ENCODE data around the gene C1GALT1.
"Not testable (repeated sequence)": the region's sequence is repeated elsewhere in the genome, so short reads cannot be mapped to it uniquely, and the experiment has no call there.

Gene C1GALT1

GRCh38 chr7:7182156-7183060 is at the start of gene C1GALT1:
TSS of gene C1GALT1 (plus strand) at chr7:7182544. CDS start at chr7:7234320, 51,776 bp downstream.
- peaks cover 19% of the 10 kb centered on the region for H3K36me3 ChIP-seq (ENCODE audit: insufficient read depth, low read depth, low read length)
- peaks cover 18% of the 10 kb centered on the region; the same call in 1 of the 2 replicates for H3K4me1 ChIP-seq (ENCODE audit: insufficient read depth, low read length)
- no peaks in the 10 kb centered on the region for H3K9me3 ChIP-seq (ENCODE audit: insufficient read depth, low read depth, low read length)
- H3K27ac ChIP-seq (ENCODE audit: low read length), result peak within 1 kb of the TSS; percentile 90
- H3K9ac ChIP-seq (ENCODE audit: low read depth, low read length), result peak within 1 kb of the TSS; percentile 94
- no peaks in the 10 kb centered on the region for H3K27me3 ChIP-seq (ENCODE audit: insufficient read depth, low read length)
- peak within 1 kb of the TSS; percentile 94 for H3K4me3 ChIP-seq (ENCODE audit: low read length)

DNA sequence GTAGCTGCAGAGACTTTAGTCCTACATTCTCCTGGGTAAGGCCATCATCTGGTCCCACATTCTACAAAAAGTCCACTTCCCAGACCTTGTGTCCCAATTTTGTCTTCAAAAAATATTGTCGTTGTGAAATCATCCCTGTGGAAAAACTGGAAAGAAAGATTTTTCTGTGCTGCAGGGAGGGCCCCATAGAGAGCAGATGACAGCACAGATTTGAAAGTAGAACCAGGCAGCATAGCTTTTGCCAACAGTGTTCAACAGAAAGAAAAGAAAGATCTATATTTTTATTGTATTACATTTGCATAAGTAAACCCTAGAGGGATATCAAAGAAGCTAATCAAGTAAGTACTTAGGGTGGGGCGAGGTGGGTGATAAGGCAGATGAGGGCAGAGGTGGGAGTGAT is 48.3 kb upstream of the C1GALT1 start:
- peaks cover 10% of the 10 kb centered on the region for H3K4me1 ChIP-seq (ENCODE audit: insufficient read depth, low read length)
- H3K9me3 ChIP-seq (ENCODE audit: insufficient read depth, low read depth, low read length), result no peaks in the 10 kb centered on the region
- no peak overlapping the region for H3K9ac ChIP-seq (ENCODE audit: low read depth, low read length)
- H3K4me3 ChIP-seq (ENCODE audit: low read length), result no peak overlapping the region
- H3K27ac ChIP-seq (ENCODE audit: low read length), result no peak overlapping the region
- no peaks in the 10 kb centered on the region for H3K27me3 ChIP-seq (ENCODE audit: insufficient read depth, low read length)
- no peaks in the 10 kb centered on the region for H3K36me3 ChIP-seq (ENCODE audit: insufficient read depth, low read depth, low read length)

DNA sequence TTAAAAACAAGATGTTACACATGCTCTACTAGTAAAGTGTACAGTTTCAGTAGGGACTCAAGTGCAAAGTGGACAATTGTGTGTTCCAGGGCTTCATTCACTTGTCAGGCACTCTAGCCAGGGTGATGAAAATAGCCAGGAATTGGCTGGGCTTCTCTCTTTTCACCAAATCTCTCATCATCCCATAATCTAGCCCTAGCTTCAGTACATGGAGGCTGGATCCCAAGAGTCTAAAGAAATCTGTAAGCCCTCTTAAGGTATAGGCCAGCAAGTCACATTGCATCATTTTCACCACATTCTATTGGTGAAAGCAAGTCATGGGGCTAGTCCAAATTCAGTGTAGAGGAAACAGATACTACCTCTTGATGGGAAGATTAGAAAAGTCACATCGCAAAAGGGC is 47.3 kb upstream of the C1GALT1 start:
- Histone ChIP-seq H3K4me3 (ENCODE audit: low read length) (no peak overlapping the region), H3K9me3 (ENCODE audit: insufficient read depth, low read depth, low read length) (no peaks in the 10 kb centered on the region), H3K4me1 (ENCODE audit: insufficient read depth, low read length) (peaks cover 10% of the 10 kb centered on the region), H3K27me3 (ENCODE audit: insufficient read depth, low read length) (no peaks in the 10 kb centered on the region), H3K36me3 (ENCODE audit: insufficient read depth, low read depth, low read length) (no peaks in the 10 kb centered on the region), H3K27ac (ENCODE audit: low read length) (no peak overlapping the region), H3K9ac (ENCODE audit: low read depth, low read length) (no peak overlapping the region)

DNA sequence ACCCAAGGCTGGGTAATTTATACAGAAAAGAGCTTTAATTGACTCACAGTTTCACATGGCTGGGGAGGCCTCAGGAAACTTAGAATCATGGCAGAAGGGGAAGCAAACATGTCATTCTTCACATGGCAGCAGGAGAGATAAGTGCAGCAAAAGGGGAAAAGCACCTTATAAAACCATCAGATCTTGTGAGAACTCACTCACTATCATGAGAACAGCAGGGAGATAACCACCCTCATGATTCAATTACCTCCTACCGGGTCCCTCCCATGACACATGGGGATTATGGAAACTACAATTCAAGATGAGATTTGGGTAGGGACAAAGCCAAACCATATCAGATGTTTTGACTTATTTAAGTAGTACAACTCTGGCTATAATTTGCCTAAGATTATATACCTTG is 46.4 kb upstream of the C1GALT1 start:
- not testable (repeated sequence) for H3K9me3 ChIP-seq (ENCODE audit: insufficient read depth, low read depth, low read length); H3K4me1 ChIP-seq (ENCODE audit: insufficient read depth, low read length); H3K4me3 ChIP-seq (ENCODE audit: low read length); H3K27me3 ChIP-seq (ENCODE audit: insufficient read depth, low read length); H3K36me3 ChIP-seq (ENCODE audit: insufficient read depth, low read depth, low read length); H3K27ac ChIP-seq (ENCODE audit: low read length); H3K9ac ChIP-seq (ENCODE audit: low read depth, low read length)

DNA sequence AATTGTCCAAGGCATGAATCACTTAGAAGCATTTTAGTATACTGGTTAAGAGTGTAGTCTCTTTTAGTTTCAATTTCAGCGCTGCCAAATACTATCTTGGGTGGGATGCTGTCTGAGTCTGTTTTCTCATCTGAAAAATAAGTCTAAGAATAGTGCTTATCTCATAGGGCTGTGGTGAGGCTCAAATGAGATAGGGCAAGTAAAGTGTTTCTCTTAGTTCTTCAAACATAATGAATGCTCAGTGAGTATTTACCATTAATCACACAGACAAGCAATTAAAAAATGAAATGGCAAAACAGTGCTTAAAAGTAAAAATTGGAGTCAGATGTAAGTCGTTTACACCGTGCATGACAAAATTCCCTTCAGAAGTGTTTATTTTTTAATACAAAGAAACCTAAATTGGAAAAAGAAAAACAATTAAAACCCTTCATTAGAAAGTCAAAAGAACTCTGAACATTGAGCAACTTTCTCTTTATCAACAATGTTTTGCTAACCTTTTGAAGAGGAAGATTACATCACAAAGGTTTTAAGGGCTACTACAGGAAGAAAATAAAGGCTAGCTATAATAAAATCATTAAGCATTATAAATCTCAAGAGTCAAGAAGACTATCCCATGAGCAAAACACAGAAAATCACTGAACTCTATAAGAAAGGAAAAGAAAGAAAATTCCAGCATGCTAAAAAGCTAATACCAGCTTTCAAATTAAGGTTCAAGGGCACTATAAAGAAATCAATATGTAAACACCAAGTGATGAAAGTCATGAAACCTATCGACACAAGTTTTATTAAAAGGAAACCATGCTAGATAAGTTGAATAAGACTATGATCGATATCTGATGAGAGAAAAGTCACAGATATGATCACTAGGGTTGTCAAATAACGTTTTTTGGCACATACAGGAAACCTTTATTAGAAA is 45.6 kb upstream of the C1GALT1 start:
- Histone ChIP-seq H3K4me3 (ENCODE audit: low read length) (peak overlapping the region; percentile 2), H3K36me3 (ENCODE audit: insufficient read depth, low read depth, low read length) (no peaks in the 10 kb centered on the region), H3K4me1 (ENCODE audit: insufficient read depth, low read length) (peaks cover 2% of the 10 kb centered on the region; the same call in 1 of the 2 replicates), H3K9me3 (ENCODE audit: insufficient read depth, low read depth, low read length) (no peaks in the 10 kb centered on the region), H3K27me3 (ENCODE audit: insufficient read depth, low read length) (no peaks in the 10 kb centered on the region), H3K27ac (ENCODE audit: low read length) (no peak overlapping the region), H3K9ac (ENCODE audit: low read depth, low read length) (no peak overlapping the region)

- Histone ChIP-seq H3K36me3 (ENCODE audit: insufficient read depth, low read depth, low read length) (no peaks in the 10 kb centered on the region), H3K27me3 (ENCODE audit: insufficient read depth, low read length) (no peaks in the 10 kb centered on the region), H3K27ac (ENCODE audit: low read length) (no peak overlapping the region), H3K4me3 (ENCODE audit: low read length) (no peak overlapping the region), H3K9me3 (ENCODE audit: insufficient read depth, low read depth, low read length) (no peaks in the 10 kb centered on the region), H3K4me1 (ENCODE audit: insufficient read depth, low read length) (peaks cover 2% of the 10 kb centered on the region; the same call in 1 of the 2 replicates), H3K9ac (ENCODE audit: low read depth, low read length) (no peak overlapping the region)
These were observed 43.4 kb upstream of the C1GALT1 start for GRCh38 chr7:7138897-7139296.

GRCh38 chr7:7143404-7143803 is 38.9 kb upstream of the C1GALT1 start:
- not testable (repeated sequence) for H3K9ac ChIP-seq (ENCODE audit: low read depth, low read length); H3K4me1 ChIP-seq (ENCODE audit: insufficient read depth, low read length); H3K27me3 ChIP-seq (ENCODE audit: insufficient read depth, low read length); H3K27ac ChIP-seq (ENCODE audit: low read length); H3K36me3 ChIP-seq (ENCODE audit: insufficient read depth, low read depth, low read length); H3K4me3 ChIP-seq (ENCODE audit: low read length)
- H3K9me3 ChIP-seq (ENCODE audit: insufficient read depth, low read depth, low read length), result peaks cover 13% of the 10 kb centered on the region

GRCh38 chr7:7145151-7145550 is 37.2 kb upstream of the C1GALT1 start:
- not testable (repeated sequence) for H3K36me3 ChIP-seq (ENCODE audit: insufficient read depth, low read depth, low read length)

DNA sequence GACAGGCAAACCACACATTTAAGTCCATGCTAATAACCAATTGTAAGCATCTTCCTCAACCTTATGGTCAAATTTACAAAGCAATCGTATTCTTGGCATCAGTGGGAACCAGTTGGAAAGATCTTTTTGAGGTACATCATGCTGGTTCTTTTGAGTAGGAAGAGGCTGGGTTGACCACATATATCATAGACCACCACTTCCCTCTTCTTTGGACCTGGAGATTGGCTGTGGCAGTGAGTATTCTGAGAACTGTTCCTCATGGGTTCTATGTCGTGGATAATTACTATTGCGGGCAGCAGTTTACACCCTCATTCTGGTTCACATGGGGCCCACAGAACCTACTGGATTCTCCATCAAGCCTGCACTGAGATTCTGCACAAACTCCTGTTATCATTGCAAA is 35.5 kb upstream of the C1GALT1 start:
- H3K27me3 ChIP-seq (ENCODE audit: insufficient read depth, low read length), result no peaks in the 10 kb centered on the region
- no peak overlapping the region for H3K4me3 ChIP-seq (ENCODE audit: low read length)
- H3K9me3 ChIP-seq (ENCODE audit: insufficient read depth, low read depth, low read length), result peaks cover 13% of the 10 kb centered on the region
- H3K36me3 ChIP-seq (ENCODE audit: insufficient read depth, low read depth, low read length), result no peaks in the 10 kb centered on the region
- no peak overlapping the region for H3K9ac ChIP-seq (ENCODE audit: low read depth, low read length)
- H3K4me1 ChIP-seq (ENCODE audit: insufficient read depth, low read length), result no peaks in the 10 kb centered on the region
- no peak overlapping the region for H3K27ac ChIP-seq (ENCODE audit: low read length)

More at GRCh38 chr7:7145151-7145550, 37.2 kb upstream of the C1GALT1 start:
- H3K27ac ChIP-seq (ENCODE audit: low read length); H3K9ac ChIP-seq (ENCODE audit: low read depth, low read length); H3K27me3 ChIP-seq (ENCODE audit: insufficient read depth, low read length); H3K4me1 ChIP-seq (ENCODE audit: insufficient read depth, low read length); H3K4me3 ChIP-seq (ENCODE audit: low read length): not testable (repeated sequence)
- H3K9me3 ChIP-seq (ENCODE audit: insufficient read depth, low read depth, low read length), result peaks cover 13% of the 10 kb centered on the region

- no peaks in the 10 kb centered on the region for H3K4me1 ChIP-seq (ENCODE audit: insufficient read depth, low read length)
- no peak overlapping the region for H3K27ac ChIP-seq (ENCODE audit: low read length)
- H3K4me3 ChIP-seq (ENCODE audit: low read length), result no peak overlapping the region
- peaks cover 17% of the 10 kb centered on the region for H3K9me3 ChIP-seq (ENCODE audit: insufficient read depth, low read depth, low read length)
- H3K27me3 ChIP-seq (ENCODE audit: insufficient read depth, low read length), result no peaks in the 10 kb centered on the region
- no peaks in the 10 kb centered on the region for H3K36me3 ChIP-seq (ENCODE audit: insufficient read depth, low read depth, low read length)
- no peak overlapping the region for H3K9ac ChIP-seq (ENCODE audit: low read depth, low read length)
These were observed 33.4 kb upstream of the C1GALT1 start for GRCh38 chr7:7148798-7149481.

DNA sequence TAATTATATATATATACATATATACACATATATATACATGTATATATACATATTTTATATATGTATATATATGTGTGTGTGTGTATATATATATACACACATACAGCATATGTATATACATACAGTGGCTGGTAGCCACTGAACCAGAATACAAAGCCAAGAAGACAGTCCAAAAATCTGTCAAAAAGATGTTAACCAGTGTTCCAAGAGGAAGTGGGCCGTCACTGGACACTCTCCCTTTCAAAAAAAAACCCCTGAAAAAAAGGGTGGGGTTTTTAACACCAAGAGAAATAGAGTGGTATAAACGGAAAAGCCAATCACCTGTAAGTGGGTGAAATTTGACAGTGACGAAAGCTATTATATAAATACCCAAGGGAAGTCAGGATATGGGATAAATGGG is 31.1 kb upstream of the C1GALT1 start:
- H3K4me3 ChIP-seq (ENCODE audit: low read length), result no peak overlapping the region
- H3K9ac ChIP-seq (ENCODE audit: low read depth, low read length), result no peak overlapping the region
- H3K27me3 ChIP-seq (ENCODE audit: insufficient read depth, low read length), result no peaks in the 10 kb centered on the region
- H3K4me1 ChIP-seq (ENCODE audit: insufficient read depth, low read length), result no peaks in the 10 kb centered on the region
- no peaks in the 10 kb centered on the region for H3K36me3 ChIP-seq (ENCODE audit: insufficient read depth, low read depth, low read length)
- H3K9me3 ChIP-seq (ENCODE audit: insufficient read depth, low read depth, low read length), result peaks cover 17% of the 10 kb centered on the region
- no peak overlapping the region for H3K27ac ChIP-seq (ENCODE audit: low read length)
